ENCODE data around the gene OR51B4. TPM values are rescaled to one million over a fixed set of nuclear protein-coding genes. Genes with fewer than 3 reads are reported as not detected.

Gene OR51B4
- total RNA-seq, 3 donors from 2014 or later = 0.48 TPM; not detected in 2

- no peaks in the 10 kb centered on the region for H3K36me3 ChIP-seq
- no peaks in the 10 kb centered on the region for H3K9me3 ChIP-seq
- no peaks in the 10 kb centered on the region for H3K27me3 ChIP-seq
- H3K4me1 ChIP-seq = no peaks in the 10 kb centered on the region
- H3K27ac ChIP-seq = no peak overlapping the region
- no peak for DNase-seq (ENCODE audit: low spot score in 2 of 2)
- H3K4me3 ChIP-seq = no peak overlapping the region
- intact Hi-C loops (cut with DNase I; ENCODE audit: low total_unique reads) = no loop called here
- TF ChIP-seq CTCF (IDR thresholded peaks at IDR 0.05) (no peak), POLR2AphosphoS5 (IDR thresholded peaks at IDR 0.05) (no peak), POLR2A (IDR thresholded peaks at IDR 0.05) (no peak)
Observed at GRCh38 chr11:5277807-5278382, 23.9 kb downstream of the OR51B4 start.

GRCh38 chr11:5276697-5277096 is 25.0 kb downstream of the OR51B4 start:
- no peaks in the 10 kb centered on the region for H3K36me3 ChIP-seq
- H3K27ac ChIP-seq = no peak overlapping the region
- no peaks in the 10 kb centered on the region for H3K27me3 ChIP-seq
- intact Hi-C loops (cut with DNase I; ENCODE audit: low total_unique reads) = no loop called here
- TF ChIP-seq CTCF (IDR thresholded peaks at IDR 0.05) = no peak
- TF ChIP-seq POLR2AphosphoS5 (IDR thresholded peaks at IDR 0.05) = no peak
- no peak for TF ChIP-seq POLR2A (IDR thresholded peaks at IDR 0.05)
- H3K9me3 ChIP-seq = no peaks in the 10 kb centered on the region
- no peak overlapping the region for H3K4me3 ChIP-seq
- no peaks in the 10 kb centered on the region for H3K4me1 ChIP-seq
- DNase-seq (ENCODE audit: low spot score in 2 of 2) = no peak

- H3K27ac ChIP-seq = no peak overlapping the region
- no peak overlapping the region for H3K4me3 ChIP-seq
- no peak for TF ChIP-seq CTCF (IDR thresholded peaks at IDR 0.05)
- no peak for TF ChIP-seq POLR2A (IDR thresholded peaks at IDR 0.05)
- TF ChIP-seq POLR2AphosphoS5 (IDR thresholded peaks at IDR 0.05) = no peak
- no peaks in the 10 kb centered on the region for H3K4me1 ChIP-seq
- DNase-seq (ENCODE audit: low spot score in 2 of 2) = no peak
- H3K36me3 ChIP-seq = no peaks in the 10 kb centered on the region
- intact Hi-C loops (cut with DNase I; ENCODE audit: low total_unique reads) = no loop called here
- no peaks in the 10 kb centered on the region for H3K27me3 ChIP-seq
- H3K9me3 ChIP-seq = no peaks in the 10 kb centered on the region
Observed at GRCh38 chr11:5275369-5276110, 26.2 kb downstream of the OR51B4 start.

GRCh38 chr11:5274395-5274794 is 27.4 kb downstream of the OR51B4 start:
- Histone ChIP-seq H3K36me3 (no peaks in the 10 kb centered on the region), H3K9me3 (no peaks in the 10 kb centered on the region), H3K4me3 (no peak overlapping the region), H3K27me3 (no peaks in the 10 kb centered on the region), H3K27ac (no peak overlapping the region), H3K4me1 (no peaks in the 10 kb centered on the region)
- intact Hi-C loops (cut with DNase I; ENCODE audit: low total_unique reads) = no loop called here
- no peak for DNase-seq (ENCODE audit: low spot score in 2 of 2)
- TF ChIP-seq POLR2AphosphoS5 (IDR thresholded peaks at IDR 0.05) (no peak), CTCF (IDR thresholded peaks at IDR 0.05) (no peak), POLR2A (IDR thresholded peaks at IDR 0.05) (no peak)

GRCh38 chr11:5272395-5273017 is 29.2 kb downstream of the OR51B4 start:
- H3K27ac ChIP-seq = no peak overlapping the region
- H3K4me1 ChIP-seq = no peaks in the 10 kb centered on the region
- DNase-seq (ENCODE audit: low spot score in 2 of 2) = no peak
- H3K27me3 ChIP-seq = no peaks in the 10 kb centered on the region
- TF ChIP-seq CTCF (IDR thresholded peaks at IDR 0.05) (no peak), POLR2AphosphoS5 (IDR thresholded peaks at IDR 0.05) (no peak), POLR2A (IDR thresholded peaks at IDR 0.05) (no peak)
- no peaks in the 10 kb centered on the region for H3K9me3 ChIP-seq
- no peaks in the 10 kb centered on the region for H3K36me3 ChIP-seq
- intact Hi-C loops (cut with DNase I; ENCODE audit: low total_unique reads) = no loop called here
- H3K4me3 ChIP-seq = no peak overlapping the region

Measured in breast epithelium (tissue), 4 donors.